GM18868 (cell line): ENCODE results near the gene PKIG.
"Not testable (repeated sequence)": the region's sequence is repeated elsewhere in the genome, so short reads cannot be mapped to it uniquely, and the experiment has no call there.

ENCODE experiments used
- ATAC-seq: cut with Tn5 transposase; IDR thresholded peaks from one replicate; pipeline ENCODE4 v1.9.1; 2021; ENCODE audit warnings: mild to moderate bottlenecking, moderate library complexity; ENCODE audit not compliant: unreplicated experiment

PKIG gene

DNA sequence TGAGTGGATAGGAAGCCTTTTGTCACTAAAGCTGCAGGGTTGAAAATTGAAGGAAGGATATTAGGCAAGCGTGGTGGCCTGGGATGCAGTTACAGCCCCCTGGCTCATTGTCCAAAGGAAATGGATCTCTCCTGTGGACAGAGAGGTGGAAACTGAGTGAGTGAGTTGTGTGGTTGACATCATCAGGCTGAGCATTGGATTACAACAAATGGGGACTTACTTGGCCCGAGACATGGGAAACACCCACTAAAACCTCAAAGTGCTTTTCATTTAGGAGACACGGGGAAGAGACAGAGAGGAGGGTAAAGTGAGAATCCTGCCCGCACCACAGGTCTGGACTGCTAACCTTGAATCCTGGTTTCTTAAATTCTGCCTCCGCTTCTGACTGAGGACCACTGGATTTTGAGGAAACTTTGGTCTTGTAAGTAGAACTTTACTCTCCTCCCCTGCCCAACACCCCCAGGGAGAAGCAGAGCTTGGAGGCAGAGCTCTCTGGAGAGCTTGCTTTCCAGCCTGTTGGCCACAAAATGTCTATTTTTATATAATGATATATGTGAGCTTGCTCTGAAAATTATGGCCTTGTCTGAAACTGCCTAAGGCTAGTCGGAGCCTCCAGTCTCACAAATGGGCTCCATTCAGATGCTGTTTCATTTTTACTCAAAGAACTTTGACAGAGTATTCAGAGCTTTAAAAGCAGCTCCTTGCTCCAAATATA lies at the start of gene PKIG:
TSS of gene PKIG (plus strand) at position 269 of the 715 bp plus-strand sequence. CDS start 31,978 bp downstream, outside the sequence.
- no peak for ATAC-seq

DNA sequence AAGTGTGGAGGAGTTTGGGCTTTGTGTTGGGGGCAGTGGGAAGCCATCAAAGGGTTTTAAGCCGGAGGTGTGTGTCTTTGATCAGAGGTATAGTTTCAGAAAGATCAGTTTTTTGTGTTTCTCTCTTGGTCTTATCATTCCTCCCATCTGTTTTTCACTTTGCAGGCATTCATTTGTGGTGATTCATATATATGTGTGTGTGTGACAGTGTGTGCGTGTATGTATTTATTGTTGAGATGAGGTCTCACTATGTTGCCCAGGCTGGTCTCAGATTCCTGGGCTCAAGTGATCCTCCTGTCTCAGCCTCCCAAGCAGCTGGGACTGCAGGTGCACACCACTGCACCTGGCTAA lies 49.4 kb upstream of the PKIG start:
- no peak for ATAC-seq

DNA sequence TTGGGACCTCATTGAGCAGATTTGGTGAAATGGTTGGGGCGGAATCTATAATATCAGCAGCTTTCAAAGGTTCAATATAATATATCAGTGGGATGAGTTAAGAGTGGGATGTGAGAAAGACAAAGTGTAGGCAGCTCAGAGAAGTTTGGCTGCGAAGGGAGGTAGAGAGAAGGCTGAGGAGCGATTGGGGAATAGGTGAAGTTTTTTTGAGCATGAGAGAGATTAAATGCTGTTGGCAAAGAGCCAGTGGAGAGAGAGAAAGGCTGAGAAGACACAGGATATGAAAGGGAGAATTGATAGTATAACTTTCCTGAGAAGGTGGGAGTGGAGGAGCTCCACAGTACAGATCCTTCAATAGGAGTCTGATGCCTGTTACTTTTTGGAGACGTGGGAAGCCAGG lies 48.5 kb upstream of the PKIG start:
- no peak for ATAC-seq

DNA sequence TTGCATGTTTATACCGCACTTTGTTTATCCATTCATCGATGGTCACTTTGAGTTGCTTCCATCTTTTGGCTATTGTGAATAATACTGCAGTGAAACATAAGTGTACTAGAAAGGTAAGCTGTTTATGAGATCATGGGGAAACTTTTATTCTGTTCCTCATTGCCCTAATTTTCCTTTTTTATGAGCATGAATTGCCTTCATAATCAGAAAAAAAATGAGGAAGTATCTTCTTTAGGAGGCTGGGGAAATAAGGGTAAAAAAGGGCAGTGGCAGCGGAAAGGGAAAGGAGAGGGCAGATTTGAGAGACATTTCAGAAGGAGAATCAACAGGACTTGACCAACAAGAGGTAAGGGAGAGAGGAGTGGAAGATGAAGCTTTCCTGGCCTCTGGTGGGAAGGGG lies 46.2 kb upstream of the PKIG start:
- no peak for ATAC-seq

DNA sequence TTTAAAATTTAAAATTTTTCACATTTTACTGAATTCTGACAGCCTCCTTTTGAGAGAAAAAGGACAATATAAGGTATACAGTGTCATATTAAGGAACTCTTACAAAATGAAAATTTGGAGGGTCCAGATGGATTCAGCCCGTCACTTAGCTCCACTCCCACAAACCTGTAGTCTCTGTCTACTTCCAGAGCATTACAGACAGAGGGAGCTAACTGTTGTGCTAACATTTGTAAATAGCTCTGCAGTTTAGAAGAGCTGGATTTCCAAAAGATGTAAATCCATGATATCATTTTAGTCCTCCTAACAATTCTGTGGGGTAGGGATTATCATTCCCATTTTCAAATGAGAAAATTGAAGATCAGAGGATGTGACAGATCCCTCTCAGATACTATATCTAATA lies 44.4 kb upstream of the PKIG start:
- ATAC-seq, result no peak

DNA sequence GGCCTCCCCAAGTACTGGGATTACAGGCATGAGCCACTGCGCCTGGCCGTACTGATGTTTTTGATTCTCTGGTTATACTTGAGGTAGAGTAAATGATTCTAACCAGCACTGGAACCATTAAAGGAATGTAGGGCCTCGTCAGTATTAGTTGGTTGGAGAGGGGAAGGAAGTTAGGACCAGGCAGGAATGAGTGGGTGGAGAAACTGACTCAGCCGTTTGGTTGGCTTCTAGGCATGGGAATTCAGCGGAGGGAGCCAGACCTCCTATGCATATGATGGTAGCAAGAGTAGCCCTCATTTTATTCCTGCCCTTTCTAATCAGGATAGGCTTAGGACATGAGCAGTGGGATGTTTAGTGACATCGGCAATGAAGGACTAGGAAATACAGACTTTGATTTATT lies 41.5 kb upstream of the PKIG start:
- ATAC-seq, result no peak

DNA sequence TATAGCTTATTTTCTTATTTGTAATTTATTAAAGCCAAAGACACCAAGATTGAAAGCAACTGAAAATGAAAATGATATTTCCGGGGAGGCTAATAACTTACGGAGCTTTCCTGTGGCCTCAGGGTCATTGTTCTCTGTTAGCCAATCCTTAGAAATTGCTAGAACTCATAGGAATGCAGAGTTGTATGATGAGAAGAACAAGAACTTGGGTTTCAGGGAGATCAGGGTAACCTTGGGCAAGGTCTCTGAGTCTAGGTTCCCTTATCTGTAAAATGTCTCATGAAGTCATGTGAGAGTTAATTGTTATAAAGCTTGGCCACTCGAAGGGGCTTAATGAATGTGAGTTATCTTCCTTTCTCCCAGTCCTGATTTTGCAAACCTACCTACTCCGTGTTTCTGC lies 40.4 kb upstream of the PKIG start:
- ATAC-seq, result no peak

DNA sequence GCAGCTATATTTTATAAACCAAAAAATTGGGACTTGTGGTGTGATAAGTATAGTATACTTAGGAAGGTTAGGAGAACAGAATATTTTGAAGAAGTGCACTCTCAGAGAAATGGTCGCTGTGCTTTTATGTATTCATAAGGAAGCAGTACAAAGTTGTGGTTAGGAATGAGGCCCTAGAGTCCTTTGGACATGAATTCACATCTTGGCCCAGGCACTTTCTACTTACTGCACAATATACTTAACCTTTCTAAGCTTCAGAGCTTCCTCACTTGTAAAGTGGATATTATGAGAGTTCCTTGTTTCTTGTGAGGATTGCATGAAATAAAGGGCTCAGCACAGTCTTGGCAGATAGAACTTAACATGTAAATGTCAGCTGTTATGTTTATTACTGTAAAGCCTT lies 39.5 kb upstream of the PKIG start:
- ATAC-seq, result no peak

DNA sequence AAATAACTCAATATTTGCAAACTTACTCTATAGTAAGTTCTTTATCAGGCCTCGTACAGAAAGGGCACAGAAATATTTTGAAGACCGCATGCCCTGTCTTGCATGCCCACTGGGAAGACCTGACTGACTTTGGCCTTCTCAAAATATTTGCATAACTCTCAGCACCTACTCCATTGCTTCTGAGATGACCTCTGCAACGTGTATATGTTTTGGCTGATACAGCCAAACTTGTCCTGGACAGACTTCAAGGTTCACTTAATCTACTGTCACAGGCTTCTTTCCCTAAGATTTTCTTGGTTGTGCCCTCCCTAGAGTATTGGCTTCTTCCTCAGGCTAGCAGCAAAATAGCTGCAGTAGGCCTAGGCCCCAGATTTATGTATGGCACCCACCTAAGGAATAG lies 39.0 kb upstream of the PKIG start:
- no peak for ATAC-seq

DNA sequence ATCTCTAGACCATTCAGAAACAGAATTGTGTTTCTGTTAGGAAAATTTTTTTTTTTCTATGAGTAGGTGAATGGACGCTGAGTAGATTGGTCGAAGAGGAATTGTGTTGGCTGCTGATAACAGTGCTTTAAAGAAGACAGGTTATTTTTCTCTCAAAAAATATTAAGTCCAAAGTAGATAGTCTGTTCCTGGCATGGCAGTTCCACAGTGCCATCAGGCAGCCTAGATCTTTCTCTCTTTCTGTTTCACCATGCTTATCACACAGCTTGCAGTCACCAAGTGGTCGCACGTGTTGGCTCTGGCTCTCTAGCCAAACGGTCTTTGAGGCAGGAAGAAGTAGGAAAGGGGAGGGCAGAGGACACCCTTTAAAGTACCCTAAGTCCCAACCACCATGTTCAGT lies 38.1 kb upstream of the PKIG start:
- no peak for ATAC-seq

DNA sequence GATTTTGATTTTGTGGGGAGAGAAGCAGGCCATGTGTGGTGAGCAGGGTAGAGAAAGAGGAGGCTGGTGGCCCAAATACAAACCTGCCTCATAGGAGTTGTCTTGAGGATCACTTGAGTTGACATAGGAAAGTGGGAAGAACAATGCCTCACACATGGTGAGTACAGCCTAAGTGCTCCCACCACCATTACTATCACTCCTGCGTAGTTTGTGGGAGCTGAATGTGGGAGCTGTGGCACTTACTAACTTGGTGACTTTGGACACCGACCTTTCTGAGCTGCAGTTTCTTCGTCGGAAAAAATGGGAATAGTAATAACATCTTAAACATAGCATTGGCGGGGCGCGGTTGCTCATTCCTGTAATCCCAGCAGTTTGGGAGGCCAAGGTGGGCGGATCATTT lies 35.0 kb upstream of the PKIG start:
- ATAC-seq, result no peak

DNA sequence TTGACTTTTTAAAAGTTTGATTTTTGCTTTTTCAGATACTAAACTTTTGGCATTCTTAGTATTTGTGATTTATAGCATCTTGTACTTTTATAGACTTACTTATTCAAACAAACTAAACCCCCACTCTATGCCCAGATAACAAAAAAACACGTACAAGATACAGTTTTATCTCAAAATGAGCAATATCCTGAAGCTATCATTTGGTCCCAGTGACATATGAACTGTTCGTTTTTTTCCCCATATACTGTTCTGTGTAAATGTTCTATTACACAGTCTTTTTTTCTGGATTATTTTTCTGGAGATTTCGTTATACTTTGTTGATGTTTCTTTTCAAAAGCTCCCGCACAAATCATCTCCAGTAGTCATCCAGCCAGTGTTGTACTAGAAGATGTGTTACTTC lies 33.3 kb upstream of the PKIG start:
- ATAC-seq, result no peak

DNA sequence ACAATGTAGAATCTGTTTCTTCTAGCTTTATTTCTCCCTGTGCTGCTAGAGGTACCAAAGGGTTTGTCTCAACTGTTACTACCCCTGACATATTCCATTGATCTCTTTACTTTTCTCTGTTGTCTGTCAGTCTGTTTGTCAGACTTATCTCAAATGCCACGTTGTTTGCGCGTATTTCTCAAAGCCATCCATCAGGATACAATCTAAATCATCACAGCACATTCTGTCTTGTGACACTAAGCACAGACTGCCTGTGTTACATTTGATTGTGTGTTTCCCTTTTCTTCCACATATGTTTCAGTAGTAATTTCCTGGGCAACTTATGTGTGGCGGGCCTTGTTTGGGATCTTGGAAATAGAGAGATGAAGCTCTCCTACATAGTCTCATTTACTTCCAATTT lies 30.3 kb upstream of the PKIG start:
- no peak for ATAC-seq

DNA sequence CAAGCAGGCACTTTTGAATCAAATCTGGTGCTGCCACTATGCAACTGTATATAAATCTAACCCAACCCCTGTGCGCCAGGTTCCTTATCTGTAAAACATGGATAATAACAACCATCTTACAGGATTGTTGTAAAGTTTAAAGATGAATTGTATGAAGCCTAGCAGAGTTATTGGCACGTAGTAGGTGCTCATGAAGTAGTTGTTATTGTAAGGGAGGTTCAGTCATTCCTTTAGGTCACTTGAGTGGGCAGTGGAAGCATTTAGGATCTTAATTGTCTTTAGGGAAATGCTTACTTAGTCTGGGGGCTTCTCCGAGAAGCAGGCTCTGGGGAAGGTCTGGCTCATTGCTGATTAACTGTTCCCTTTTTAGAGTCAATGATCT lies 29.8 kb upstream of the PKIG start:
- ATAC-seq, result no peak

DNA sequence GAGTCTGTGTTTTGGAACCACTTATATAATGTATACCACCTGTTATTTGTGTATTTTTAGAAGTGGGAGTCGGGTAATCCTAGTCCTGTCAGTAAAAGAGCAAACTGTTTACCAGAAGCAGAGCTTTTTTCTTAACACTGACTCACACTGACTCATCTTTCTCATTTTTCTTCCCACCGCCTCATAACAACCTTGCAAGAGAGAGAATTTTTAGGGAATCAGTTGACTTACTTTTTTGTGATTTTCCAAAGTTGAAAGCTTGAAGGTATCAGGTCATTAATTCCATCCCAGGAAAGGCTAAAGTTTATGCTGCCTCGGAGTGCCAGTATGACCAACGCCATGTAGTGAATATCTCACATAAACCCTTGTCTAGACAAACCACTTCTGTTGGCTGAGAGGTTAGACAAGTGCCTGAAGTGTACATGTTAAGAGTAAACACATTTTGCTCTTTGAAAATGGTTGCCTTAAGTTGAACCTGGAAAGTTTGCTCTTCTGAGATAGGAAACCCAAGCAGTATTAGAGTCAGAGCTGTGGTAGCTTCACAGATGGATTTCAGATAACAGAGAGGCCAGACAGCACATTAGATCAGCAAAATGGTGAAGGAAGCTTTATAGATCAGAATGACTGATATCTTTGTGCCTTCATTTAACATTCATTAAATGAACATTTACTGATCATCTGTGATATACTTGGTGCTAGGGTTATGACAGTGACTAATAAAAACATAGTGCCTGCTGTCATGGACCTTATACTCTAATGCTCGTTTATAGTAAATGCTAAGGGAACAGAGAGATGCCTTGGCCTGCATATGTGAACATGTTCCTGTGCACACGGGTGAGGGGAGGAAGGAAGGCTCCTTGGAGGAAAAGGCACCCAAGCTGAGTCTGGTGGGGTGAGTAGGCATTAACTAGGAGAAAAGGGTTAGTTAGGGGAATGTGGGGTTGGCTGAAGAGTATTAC lies 29.1 kb upstream of the PKIG start:
- no peak for ATAC-seq

DNA sequence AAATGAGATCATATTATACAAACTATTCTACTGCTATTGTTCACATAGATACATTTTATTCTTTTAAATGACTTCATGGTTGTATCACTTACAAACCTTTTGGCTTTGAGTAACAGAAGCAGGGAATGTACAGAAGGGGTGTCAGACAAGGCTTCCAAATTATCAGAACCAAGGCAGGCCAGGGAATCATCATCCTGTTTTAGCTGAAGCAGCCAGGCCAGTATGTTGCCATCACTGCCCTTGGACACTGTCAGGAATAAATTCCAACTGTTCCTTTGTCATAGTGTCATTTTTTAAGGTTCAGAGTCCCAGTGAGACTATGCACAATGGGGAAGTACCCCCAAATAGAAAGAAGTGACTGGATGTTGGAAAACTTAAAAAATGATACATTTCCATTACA lies 23.1 kb upstream of the PKIG start:
- no peak for ATAC-seq

DNA sequence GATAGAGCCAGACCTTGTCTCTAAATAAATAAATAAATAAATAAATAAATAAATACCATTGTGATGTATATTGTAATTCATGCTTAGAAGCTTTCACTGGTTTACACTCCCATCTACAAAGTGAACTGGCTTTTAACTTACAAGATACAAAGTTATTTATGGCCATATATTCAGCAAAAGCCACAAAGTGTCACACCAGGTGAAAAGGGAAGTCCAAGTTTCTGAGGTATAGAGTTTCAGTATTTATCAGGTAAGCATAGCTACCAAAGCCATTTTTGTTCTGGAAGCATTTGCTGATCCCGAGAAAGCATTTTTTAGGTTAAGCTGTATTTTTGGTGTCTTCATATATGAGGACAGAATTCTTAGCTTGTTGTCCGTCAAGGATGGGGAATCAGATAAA lies 22.1 kb upstream of the PKIG start:
- ATAC-seq, result no peak

DNA sequence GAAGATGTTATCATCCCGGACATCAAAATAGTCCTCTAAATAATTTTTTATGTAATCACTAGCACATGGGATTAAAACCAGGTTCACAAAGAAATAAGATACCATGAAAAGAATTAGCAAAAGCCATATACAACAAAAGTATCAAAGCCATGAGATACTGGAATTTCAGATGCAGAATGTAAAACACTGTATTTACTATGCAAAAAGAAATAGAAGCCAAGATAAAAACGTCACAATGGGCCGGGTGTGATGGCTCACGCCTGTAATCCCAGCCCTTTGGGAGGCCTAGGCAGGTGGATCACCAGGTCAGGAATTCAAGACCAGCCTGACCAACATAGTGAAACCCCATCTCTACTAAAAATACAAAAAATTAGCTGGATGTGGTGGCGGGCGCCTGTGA lies 21.6 kb upstream of the PKIG start:
- not testable (repeated sequence) for ATAC-seq

DNA sequence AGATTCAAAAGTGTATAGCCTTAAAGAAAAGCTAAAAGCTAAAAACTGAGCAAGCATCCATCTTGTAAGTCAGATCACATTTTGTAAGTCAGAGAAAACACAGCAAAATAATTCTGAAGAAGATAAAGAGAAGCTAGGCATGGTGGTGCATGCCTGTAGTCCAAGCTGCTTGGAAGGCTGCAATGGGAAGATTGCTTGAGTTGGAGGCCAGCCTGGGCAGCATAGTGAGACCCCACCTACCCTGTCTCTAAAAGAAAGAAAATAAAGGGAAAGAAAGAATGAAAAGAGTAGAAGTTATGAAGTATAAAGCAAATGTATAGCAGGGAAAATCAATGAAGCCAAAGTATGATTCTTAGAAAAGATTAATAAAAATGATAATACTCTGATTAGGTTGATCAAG lies 20.5 kb upstream of the PKIG start:
- ATAC-seq, result no peak

DNA sequence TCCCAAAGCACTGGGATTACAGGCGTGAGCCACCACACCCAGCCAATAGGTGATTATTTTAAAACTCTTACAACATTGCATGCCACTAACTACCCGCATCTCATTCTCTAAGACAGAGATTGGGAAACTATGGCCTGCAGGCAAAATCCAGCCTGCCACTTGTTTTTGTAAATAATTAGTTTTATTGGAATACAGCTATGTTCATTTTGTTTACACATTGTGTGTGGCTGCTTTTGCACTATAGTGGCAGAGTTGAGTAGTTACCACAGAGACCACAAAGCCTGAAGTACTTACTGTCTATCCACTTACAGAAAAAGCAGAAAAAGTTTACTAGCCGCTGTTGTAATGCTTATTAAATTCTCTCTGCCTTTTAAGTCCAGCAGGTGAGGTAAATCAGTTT lies 16.4 kb upstream of the PKIG start:
- no peak for ATAC-seq

DNA sequence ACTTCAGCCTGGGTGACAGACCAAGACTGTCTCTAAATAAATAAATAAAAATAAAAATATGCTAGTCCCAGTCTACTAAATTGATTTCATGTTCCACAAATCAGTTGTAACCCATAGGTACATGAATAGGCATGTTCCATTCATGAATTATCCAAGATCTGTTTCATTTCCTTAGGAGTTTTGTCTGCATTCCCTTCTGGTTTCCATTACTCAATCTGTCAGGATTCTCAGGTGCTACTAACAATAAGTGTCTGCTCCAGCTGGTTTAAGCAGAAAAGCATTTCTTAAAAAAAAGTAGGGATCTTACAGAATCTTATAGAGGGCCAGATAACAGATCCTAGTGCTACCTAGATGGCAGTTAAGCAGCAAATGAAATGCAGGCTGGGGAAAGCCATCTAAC lies 15.6 kb upstream of the PKIG start:
- no peak for ATAC-seq

DNA sequence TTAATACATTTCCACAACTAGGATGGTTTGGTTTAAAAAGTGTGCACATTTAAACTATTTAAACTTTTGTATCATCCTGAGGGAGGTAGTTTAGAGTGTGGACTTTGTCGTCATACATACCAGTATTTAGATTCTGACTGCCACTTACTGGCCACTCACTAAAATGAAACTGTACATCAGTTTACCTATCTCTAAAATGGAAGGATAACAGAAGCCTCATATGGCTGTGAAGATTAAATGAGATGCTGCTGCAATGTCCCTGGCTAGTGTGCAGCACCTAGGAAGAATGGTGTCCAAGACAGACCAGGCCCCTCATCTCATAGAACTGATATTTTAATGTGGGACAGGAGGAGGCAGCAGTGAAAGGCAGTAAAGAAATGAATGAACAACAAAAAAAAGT lies 12.0 kb upstream of the PKIG start:
- no peak for ATAC-seq
